Ovary (tissue), 3 donors: ENCODE data around the gene C10orf62.
A peak's percentile ranks its signal among the peaks of the same experiment; 100 is the strongest.

Experiments used
- EP300 ChIP-seq: sonication (generic); formaldehyde crosslinking; IDR thresholded peaks from one replicate; pipeline ENCODE4 v1.6.1; 2017; ENCODE audit warnings: antibody characterized with exemption
- POLR2A ChIP-seq: fragments of 450-650 bp; IDR thresholded peaks from one replicate; pipeline ENCODE4 v1.6.1; 2017; ENCODE audit warnings: antibody characterized with exemption, mild to moderate bottlenecking, moderate library complexity
- TF ChIP-seq, protein P1 (sequence below), 3 donors: fragments of 450-650 bp in 2 of 3; fragments of 200-600 bp in 1 of 3; IDR thresholded peaks; one replicate each; pipeline versions ENCODE4 v1.5.1 to v1.8.0; 2016 to 2022; ENCODE audit warnings: antibody characterized with exemption in 3 of 3, mild to moderate bottlenecking in 1 of 3
- donor health status: DM: no; HTN: no; CAD: no.

DNA sequence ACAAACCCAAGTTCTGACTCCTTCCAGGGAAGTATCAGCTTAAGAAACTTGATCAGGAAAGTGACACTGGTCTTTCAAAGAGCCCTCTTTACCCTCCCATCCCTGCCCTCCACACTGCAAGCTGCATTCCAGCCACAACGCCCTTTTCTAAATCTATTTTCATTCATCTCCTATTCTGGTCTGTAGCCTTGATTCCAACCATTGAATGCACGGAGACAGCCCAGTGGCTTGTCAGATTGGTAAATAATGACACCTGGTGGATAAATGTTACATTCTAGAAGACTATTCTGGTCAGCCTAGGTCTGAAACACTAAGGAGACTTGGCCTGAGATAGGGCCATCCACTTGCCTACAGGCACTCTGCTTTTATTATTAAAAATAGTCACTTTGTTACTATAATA is 22.9 kb downstream of the C10orf62 start:
- TF ChIP-seq, protein P1, sequence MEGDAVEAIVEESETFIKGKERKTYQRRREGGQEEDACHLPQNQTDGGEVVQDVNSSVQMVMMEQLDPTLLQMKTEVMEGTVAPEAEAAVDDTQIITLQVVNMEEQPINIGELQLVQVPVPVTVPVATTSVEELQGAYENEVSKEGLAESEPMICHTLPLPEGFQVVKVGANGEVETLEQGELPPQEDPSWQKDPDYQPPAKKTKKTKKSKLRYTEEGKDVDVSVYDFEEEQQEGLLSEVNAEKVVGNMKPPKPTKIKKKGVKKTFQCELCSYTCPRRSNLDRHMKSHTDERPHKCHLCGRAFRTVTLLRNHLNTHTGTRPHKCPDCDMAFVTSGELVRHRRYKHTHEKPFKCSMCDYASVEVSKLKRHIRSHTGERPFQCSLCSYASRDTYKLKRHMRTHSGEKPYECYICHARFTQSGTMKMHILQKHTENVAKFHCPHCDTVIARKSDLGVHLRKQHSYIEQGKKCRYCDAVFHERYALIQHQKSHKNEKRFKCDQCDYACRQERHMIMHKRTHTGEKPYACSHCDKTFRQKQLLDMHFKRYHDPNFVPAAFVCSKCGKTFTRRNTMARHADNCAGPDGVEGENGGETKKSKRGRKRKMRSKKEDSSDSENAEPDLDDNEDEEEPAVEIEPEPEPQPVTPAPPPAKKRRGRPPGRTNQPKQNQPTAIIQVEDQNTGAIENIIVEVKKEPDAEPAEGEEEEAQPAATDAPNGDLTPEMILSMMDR (IDR thresholded peaks at IDR 0.05), result peak in 1 of 3 donors; percentile 15
- TF ChIP-seq POLR2A (no peak), EP300 (no peak)
